Subcutaneous adipose tissue (tissue), 4 donors: ENCODE data around the gene TUBGCP6. TPM values are rescaled to one million over a fixed set of nuclear protein-coding genes. Genes with fewer than 3 reads are reported as not detected.

ENCODE experiments used
- total RNA-seq, 4 donors: library from RNA; depleted of rRNA; stranded (reverse); fragments of >200 nt; gene quantifications; one replicate each; pipeline ENCODE4 v1.1.0, GENCODE V29; 2016
- TF ChIP-seq, protein P1 (sequence below): fragments of 450-650 bp; IDR thresholded peaks from one replicate; pipeline ENCODE4 v1.5.1; 2016; ENCODE audit warnings: low read depth, mild to moderate bottlenecking, control low read depth, antibody characterized with exemption, moderate library complexity

The TUBGCP6 gene
- total RNA-seq, 4 donors from 2014 or later: 21.1 to 60.3 (median 25.6) TPM

DNA sequence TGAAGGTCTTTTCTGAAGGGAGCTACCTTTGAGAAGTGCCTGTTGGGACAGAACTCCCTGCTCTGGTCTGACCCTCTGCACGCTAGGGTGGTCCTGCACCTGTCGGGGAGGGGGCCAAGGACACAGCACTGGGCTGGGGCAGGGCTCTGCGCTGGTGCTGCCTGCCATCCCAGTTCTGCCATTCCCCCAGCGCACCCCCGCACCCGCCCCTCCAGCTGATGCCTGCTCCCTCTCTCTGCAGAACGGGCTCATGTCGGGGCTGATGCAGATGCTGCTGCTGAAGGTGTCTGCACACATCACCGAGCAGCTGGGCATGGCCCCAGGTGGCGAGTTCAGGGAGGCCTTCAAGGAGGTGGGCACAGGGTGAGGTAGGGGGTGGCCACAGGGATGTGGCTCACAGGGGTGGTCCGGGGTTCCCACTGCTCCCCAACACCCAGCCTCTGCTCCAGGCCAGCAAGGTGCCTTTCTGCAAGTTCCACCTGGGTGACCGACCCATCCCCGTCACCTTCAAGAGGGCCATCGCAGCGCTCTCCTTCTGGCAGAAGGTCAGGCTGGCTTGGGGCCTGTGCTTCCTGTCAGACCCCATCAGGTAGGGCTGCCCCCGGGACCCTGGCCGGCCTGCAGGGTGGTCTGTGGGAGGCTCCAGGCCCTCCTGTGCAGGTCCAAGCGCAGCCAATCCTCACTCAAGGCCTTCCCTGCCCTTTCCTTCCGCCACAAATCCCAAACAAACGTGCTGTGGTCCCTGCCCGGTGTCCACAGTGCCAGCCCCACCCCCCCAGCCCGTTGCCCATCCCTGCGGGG is 47.6 kb downstream of the TUBGCP6 start:
- TF ChIP-seq, protein P1, sequence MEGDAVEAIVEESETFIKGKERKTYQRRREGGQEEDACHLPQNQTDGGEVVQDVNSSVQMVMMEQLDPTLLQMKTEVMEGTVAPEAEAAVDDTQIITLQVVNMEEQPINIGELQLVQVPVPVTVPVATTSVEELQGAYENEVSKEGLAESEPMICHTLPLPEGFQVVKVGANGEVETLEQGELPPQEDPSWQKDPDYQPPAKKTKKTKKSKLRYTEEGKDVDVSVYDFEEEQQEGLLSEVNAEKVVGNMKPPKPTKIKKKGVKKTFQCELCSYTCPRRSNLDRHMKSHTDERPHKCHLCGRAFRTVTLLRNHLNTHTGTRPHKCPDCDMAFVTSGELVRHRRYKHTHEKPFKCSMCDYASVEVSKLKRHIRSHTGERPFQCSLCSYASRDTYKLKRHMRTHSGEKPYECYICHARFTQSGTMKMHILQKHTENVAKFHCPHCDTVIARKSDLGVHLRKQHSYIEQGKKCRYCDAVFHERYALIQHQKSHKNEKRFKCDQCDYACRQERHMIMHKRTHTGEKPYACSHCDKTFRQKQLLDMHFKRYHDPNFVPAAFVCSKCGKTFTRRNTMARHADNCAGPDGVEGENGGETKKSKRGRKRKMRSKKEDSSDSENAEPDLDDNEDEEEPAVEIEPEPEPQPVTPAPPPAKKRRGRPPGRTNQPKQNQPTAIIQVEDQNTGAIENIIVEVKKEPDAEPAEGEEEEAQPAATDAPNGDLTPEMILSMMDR: no peak

GRCh38 chr22:50196256-50196655 is 48.6 kb downstream of the TUBGCP6 start:
- TF ChIP-seq, protein P1: no peak

GRCh38 chr22:50194037-50194805 is 50.6 kb downstream of the TUBGCP6 start:
- TF ChIP-seq, protein P1: no peak

DNA sequence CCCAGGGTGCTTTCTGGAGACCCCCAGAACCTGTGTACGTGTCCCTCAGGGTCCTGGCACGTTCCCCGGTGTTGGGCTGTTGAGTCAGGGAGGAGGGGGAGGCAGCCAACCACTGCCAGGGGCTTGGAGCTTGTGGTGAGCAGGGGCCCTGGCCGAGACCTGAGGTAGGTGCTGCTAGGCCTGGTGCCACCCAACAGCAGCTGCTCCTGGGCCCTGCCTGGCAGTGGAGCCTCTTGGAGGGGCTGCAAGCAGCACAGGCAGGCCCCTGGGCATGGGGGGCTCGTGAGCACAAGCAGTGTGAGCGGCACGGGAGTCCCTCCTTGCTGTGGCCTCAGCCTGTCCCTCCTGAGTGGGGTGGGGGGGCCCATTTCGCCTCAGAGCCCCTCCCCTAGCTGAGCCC is 51.2 kb downstream of the TUBGCP6 start:
- TF ChIP-seq, protein P1: no peak

GRCh38 chr22:50192436-50193204 is 52.2 kb downstream of the TUBGCP6 start:
- TF ChIP-seq, protein P1: no peak

GRCh38 chr22:50190941-50191741 is 53.7 kb downstream of the TUBGCP6 start:
- TF ChIP-seq, protein P1: no peak
